Endodermal cell (in vitro differentiated cells): ENCODE data around the gene NCR1. TPM values are rescaled to one million over a fixed set of nuclear protein-coding genes. Genes with fewer than 3 reads are reported as not detected.
A peak's percentile ranks its signal among the peaks of the same experiment; 100 is the strongest.

Source experiments
- DNase-seq: peaks from one replicate; pipeline ENCODE4 v3.0.0-alpha.2; 2017
- H3K27ac ChIP-seq: 2 replicates; pipeline ENCODE4 v1.5.1; 2013; ENCODE audit warnings: mild to moderate bottlenecking, low read depth, low read length, moderate library complexity
- H3K27me3 ChIP-seq: 2 replicates; pipeline ENCODE4 v1.6.1; 2013; ENCODE audit warnings: mild to moderate bottlenecking, low read length, moderate library complexity; ENCODE audit not compliant: insufficient read depth, control insufficient read depth, poor library complexity, severe bottlenecking
- H3K36me3 ChIP-seq: 2 replicates; pipeline ENCODE4 v1.7.0; 2013; ENCODE audit warnings: mild to moderate bottlenecking, low read length, moderate library complexity; ENCODE audit not compliant: control insufficient read depth, insufficient read depth
- H3K4me1 ChIP-seq: one replicate; pipeline ENCODE4 v1.7.0; 2013; ENCODE audit warnings: low read length; ENCODE audit not compliant: control insufficient read depth, insufficient read depth
- H3K4me3 ChIP-seq: 2 replicates; pipeline ENCODE4 v1.5.1; 2013; ENCODE audit warnings: mild to moderate bottlenecking, low read length, moderate library complexity
- H3K9ac ChIP-seq: 2 replicates; pipeline ENCODE4 v1.6.1; 2013; ENCODE audit warnings: mild to moderate bottlenecking, low read length, moderate library complexity; ENCODE audit not compliant: poor library complexity, severe bottlenecking; ENCODE audit errors: extremely low read depth
- H3K9me3 ChIP-seq: 2 replicates; pipeline ENCODE4 v1.6.1; 2013; ENCODE audit warnings: mild to moderate bottlenecking, low read length, moderate library complexity; ENCODE audit not compliant: control insufficient read depth
- H3K27ac Mint-ChIP-seq: 2 replicates; pipeline ENCODE4 v1.8.0; 2020; ENCODE audit warnings: mixed read lengths
- H3K27me3 Mint-ChIP-seq: 2 replicates; pipeline ENCODE4 v1.8.0; 2021; ENCODE audit warnings: mild to moderate bottlenecking, mixed read lengths; ENCODE audit not compliant: insufficient read depth
- H3K36me3 Mint-ChIP-seq: 2 replicates; pipeline ENCODE4 v1.8.0; 2020; ENCODE audit warnings: low read depth, mixed read lengths
- H3K4me1 Mint-ChIP-seq: 2 replicates; pipeline ENCODE4 v1.8.0; 2020; ENCODE audit warnings: mixed read lengths
- H3K4me3 Mint-ChIP-seq: 2 replicates; pipeline ENCODE4 v1.8.0; 2020; ENCODE audit warnings: mild to moderate bottlenecking, moderate library complexity, mixed read lengths
- H3K9me3 Mint-ChIP-seq: 2 replicates; pipeline ENCODE4 v1.8.0; 2020; ENCODE audit warnings: mild to moderate bottlenecking, mixed read lengths
- CTCF ChIP-seq: fragments of 200-600 bp; sonication (generic); conservative IDR thresholded peaks from 2 replicates; pipeline ENCODE4 v1.5.0; 2021; ENCODE audit warnings: antibody characterized with exemption, mild to moderate bottlenecking
- WGBS, 2 experiments: methylation state at CpG; one replicate each; pipeline versions ENCODE4 v1.1.5 to v1.1.7; 2013; ENCODE audit warnings: missing lambda C conversion rate in 2 of 2, mixed read lengths in 1 of 2; ENCODE audit not compliant: insufficient coverage in 1 of 2, insufficient read length in 1 of 2; 5-methylcytosine and 5-hydroxymethylcytosine counted together
- total RNA-seq, 2 donors: library from RNA; stranded (reverse); fragmentation: NEBNext Ultra II Directional in 1 of 2; extraction: Animal tissue kit (Norgen Biotek cat#: 25700) in 1 of 2; gene quantifications; 2 replicates in 1 of 2; 3 replicates in 1 of 2; pipeline ENCODE4 v1.2.1, GENCODE V29; 2021

The NCR1 gene
- total RNA-seq, 2 donors from 2014 or later, result 24.4 to 34.5 TPM

- Mint-ChIP-seq H3K9me3 (no peaks in the 10 kb centered on the region), H3K27ac (no peak overlapping the region), H3K27me3 (peaks cover 31% of the 10 kb centered on the region), H3K36me3 (no peaks in the 10 kb centered on the region), H3K4me1 (no peaks in the 10 kb centered on the region), H3K4me3 (no peak overlapping the region)
- Histone ChIP-seq H3K4me3 (no peak overlapping the region), H3K4me1 (no peaks in the 10 kb centered on the region), H3K9me3 (no peaks in the 10 kb centered on the region), H3K27ac (no peak overlapping the region), H3K27me3 (peaks cover 16% of the 10 kb centered on the region), H3K9ac (no peak overlapping the region), H3K36me3 (no peaks in the 10 kb centered on the region)
- 58 to 81% methylated on average over 3 of the region's 3 CpGs for WGBS, 2 experiments
- no peak for TF ChIP-seq CTCF
- DNase-seq, result no peak
Measured at GRCh38 chr19:54877471-54877870, 28.5 kb upstream of the NCR1 start.

- Mint-ChIP-seq H3K27me3 (peaks cover 22% of the 10 kb centered on the region), H3K27ac (no peak overlapping the region), H3K36me3 (no peaks in the 10 kb centered on the region), H3K9me3 (peaks cover 1% of the 10 kb centered on the region), H3K4me3 (no peak overlapping the region), H3K4me1 (no peaks in the 10 kb centered on the region)
- Histone ChIP-seq H3K27me3 (no peaks in the 10 kb centered on the region), H3K9me3 (no peaks in the 10 kb centered on the region), H3K36me3 (no peaks in the 10 kb centered on the region), H3K4me3 (no peak overlapping the region), H3K4me1 (no peaks in the 10 kb centered on the region), H3K27ac (no peak overlapping the region), H3K9ac (no peak overlapping the region)
- no peak for TF ChIP-seq CTCF
- WGBS, 2 experiments, result 91 to 93% methylated on average over 3 to 6 of the region's 6 CpGs
- no peak for DNase-seq
Measured at GRCh38 chr19:54881884-54882283, 24.1 kb upstream of the NCR1 start.

GRCh38 chr19:54882758-54883157 is 23.2 kb upstream of the NCR1 start:
- H3K9me3 ChIP-seq, result no peaks in the 10 kb centered on the region
- no peak overlapping the region for H3K4me3 ChIP-seq
- Mint-ChIP-seq H3K4me3 (no peak overlapping the region), H3K4me1 (no peaks in the 10 kb centered on the region), H3K27me3 (peaks cover 15% of the 10 kb centered on the region), H3K36me3 (no peaks in the 10 kb centered on the region), H3K27ac (no peak overlapping the region), H3K9me3 (peaks cover 1% of the 10 kb centered on the region)
- DNase-seq, result no peak
- peak; percentile 61 for TF ChIP-seq CTCF
- 76 to 87% methylated on average over 3 to 7 of the region's 7 CpGs for WGBS, 2 experiments
- H3K27ac ChIP-seq, result no peak overlapping the region
- H3K4me1 ChIP-seq, result no peaks in the 10 kb centered on the region
- no peaks in the 10 kb centered on the region for H3K27me3 ChIP-seq
- no peak overlapping the region for H3K9ac ChIP-seq
- no peaks in the 10 kb centered on the region for H3K36me3 ChIP-seq
